WERI-Rb-1 (cell line): Measurements from ENCODE around the gene BRI3BP.

ENCODE experiments used
- DNase-seq: peaks from one replicate; pipeline ENCODE4 v3.0.0-alpha.2; 2020
- H3K27ac ChIP-seq: fragments of 250-450 bp; sonication (Bioruptor Pico); 2 replicates; pipeline ENCODE4 v1.5.1; 2020; ENCODE audit warnings: mild to moderate bottlenecking, moderate library complexity
- H3K27me3 ChIP-seq: fragments of 250-450 bp; sonication (Bioruptor Pico); 2 replicates; pipeline ENCODE4 v1.5.1; 2021; ENCODE audit warnings: mild to moderate bottlenecking, low read depth, moderate library complexity; ENCODE audit not compliant: insufficient read depth, severe bottlenecking
- H3K36me3 ChIP-seq: fragments of 250-450 bp; sonication (Bioruptor Pico); 2 replicates; pipeline ENCODE4 v1.5.1; 2020; ENCODE audit warnings: mild to moderate bottlenecking, moderate library complexity
- H3K4me3 ChIP-seq: 2 replicates; pipeline ENCODE4 v1.5.1; 2011; ENCODE audit warnings: low read depth, mild to moderate bottlenecking, control low read depth, low read length
- H3K9me3 ChIP-seq: fragments of 250-450 bp; sonication (Bioruptor Pico); 2 replicates; pipeline ENCODE4 v1.5.1; 2021; ENCODE audit warnings: mild to moderate bottlenecking, moderate library complexity; ENCODE audit not compliant: severe bottlenecking
- TF ChIP-seq, protein P1 (sequence below): IDR thresholded peaks from 2 replicates; pipeline ENCODE4 v1.5.1; 2011; ENCODE audit warnings: low read depth, mild to moderate bottlenecking, control low read depth, inconsistent platforms, low read length

Gene BRI3BP

DNA sequence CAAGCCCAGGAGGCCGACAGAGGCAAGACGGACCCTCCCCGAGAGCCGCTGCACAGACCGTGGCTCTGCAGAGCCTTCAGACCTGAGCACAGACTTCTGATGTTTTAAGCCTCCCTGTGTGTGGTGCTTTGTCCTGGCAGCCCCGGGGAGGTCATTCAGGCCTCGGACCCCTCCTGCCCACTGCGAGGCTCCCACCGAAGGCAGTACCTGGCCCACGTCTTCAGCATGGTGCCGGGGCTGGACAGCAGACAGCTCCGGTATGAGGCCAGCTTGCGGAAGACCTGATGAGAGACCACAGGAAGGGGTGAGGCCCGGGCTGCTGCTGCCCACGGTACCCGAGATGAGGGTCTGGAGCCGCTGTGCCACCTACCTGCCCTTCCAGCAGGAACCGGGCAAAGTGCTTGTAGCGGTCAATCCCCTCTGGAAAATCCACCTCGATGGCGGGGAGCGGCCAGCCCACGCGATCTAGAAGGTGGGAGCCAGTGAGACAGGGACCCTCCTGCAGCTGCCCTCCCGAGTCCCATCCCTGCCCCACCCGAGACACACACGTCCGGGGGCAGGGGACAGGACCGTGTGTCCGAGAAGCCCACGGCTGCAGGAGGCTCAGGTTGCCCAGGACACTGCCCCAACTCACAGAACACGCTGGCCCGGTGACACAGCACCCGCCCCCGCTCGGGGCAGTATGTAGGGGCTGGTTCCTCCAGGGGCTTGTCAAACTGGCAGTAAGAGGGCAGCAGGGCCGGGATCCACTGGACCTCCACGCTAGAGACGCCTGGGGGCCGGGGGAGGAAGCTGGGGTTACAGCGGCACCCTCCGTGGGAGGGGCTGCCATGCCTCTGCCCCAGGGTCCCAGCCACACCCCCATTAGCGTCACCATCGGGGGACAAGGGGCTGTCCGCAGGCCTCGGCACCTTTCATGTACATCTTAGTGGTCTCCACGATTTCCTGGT lies 43.4 kb upstream of the BRI3BP start:
- no peaks in the 10 kb centered on the region for H3K27me3 ChIP-seq
- no peak overlapping the region for H3K4me3 ChIP-seq
- no peaks in the 10 kb centered on the region for H3K9me3 ChIP-seq
- peaks cover 20% of the 10 kb centered on the region for H3K36me3 ChIP-seq
- no peak for DNase-seq
- TF ChIP-seq, protein P1, sequence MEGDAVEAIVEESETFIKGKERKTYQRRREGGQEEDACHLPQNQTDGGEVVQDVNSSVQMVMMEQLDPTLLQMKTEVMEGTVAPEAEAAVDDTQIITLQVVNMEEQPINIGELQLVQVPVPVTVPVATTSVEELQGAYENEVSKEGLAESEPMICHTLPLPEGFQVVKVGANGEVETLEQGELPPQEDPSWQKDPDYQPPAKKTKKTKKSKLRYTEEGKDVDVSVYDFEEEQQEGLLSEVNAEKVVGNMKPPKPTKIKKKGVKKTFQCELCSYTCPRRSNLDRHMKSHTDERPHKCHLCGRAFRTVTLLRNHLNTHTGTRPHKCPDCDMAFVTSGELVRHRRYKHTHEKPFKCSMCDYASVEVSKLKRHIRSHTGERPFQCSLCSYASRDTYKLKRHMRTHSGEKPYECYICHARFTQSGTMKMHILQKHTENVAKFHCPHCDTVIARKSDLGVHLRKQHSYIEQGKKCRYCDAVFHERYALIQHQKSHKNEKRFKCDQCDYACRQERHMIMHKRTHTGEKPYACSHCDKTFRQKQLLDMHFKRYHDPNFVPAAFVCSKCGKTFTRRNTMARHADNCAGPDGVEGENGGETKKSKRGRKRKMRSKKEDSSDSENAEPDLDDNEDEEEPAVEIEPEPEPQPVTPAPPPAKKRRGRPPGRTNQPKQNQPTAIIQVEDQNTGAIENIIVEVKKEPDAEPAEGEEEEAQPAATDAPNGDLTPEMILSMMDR = no peak
- H3K27ac ChIP-seq = no peak overlapping the region

DNA sequence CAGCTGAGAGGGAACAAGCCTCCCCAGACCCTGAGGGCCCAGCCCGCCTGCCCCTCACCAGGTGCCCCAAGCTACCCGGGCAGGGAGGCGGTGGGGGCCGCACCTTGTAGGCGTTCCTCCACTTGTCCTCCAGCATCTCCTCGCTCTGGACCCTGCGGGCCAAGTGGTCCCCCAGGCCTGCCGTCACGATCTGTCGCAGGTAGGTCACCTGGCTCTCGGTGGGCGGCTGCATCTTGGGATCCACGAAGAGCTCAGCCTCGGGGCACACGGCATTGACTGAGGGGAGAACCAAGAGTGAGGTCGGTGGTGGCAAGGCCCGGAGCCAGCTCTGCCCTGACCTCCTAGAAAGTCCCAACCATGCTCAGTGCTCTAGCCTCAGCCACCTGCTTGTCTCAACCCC lies 41.1 kb upstream of the BRI3BP start:
- Histone ChIP-seq H3K36me3 (peaks cover 24% of the 10 kb centered on the region), H3K4me3 (no peak overlapping the region), H3K27ac (no peak overlapping the region), H3K27me3 (no peaks in the 10 kb centered on the region), H3K9me3 (no peaks in the 10 kb centered on the region)
- no peak for DNase-seq
- TF ChIP-seq, protein P1 = no peak

DNA sequence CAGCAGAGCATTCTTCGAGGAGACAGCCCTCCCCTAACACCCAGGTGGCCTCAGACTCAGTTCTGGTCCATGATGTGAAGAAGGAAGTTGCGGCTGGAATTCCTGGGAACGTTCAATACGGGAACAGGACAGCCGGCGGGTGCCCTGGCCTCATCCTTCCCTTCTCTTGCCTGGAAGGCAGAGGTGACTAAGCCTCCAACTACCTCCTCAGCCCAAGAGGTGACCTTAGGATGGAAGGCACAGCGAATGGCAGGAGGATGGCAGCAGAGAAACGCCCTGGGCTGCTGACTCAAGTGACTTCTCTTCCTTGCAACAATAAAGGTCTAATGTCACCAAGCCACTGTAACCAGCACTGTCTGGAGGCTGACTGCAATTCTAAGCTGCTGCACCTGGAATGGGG lies 40.6 kb upstream of the BRI3BP start:
- Histone ChIP-seq H3K4me3 (no peak overlapping the region), H3K9me3 (no peaks in the 10 kb centered on the region), H3K27ac (no peak overlapping the region), H3K36me3 (peaks cover 24% of the 10 kb centered on the region), H3K27me3 (no peaks in the 10 kb centered on the region)
- no peak for DNase-seq
- TF ChIP-seq, protein P1 = no peak

DNA sequence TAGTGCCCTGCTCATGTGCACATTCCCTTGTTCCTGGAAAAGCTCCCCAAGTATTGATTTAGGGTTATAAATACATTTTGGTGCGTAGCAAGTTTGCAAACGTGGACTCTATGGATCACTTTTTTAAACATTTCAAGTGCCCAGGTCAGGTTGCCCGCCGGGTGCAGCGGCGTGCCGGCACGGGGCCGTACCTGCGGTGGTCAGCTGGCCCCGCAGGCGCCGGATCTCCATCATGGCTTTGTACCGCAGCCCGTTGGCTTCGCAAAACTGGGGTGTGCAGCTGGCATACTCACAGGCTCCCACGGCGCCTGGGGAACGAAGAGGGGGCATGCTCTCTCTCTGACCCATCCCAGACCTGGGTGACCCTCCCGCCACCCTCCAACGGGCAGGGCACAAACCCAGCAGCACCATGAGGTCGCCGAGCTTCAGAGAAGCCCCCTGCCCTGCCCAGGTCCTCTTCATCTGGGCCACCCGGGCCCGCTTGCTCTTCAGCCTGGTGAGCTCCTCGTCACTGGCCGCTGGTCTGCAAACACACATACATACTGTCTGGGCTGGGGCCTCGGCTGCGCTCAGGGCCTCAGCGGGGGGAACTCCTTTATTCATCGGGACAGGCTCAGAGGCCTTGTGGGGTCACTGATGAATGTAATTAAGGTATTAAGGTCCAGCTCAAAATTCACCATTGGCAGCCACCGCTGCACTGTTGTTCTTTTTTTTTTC lies 39.6 kb upstream of the BRI3BP start:
- Histone ChIP-seq H3K4me3 (no peak overlapping the region), H3K9me3 (no peaks in the 10 kb centered on the region), H3K27ac (no peak overlapping the region), H3K27me3 (no peaks in the 10 kb centered on the region), H3K36me3 (peaks cover 24% of the 10 kb centered on the region)
- TF ChIP-seq, protein P1 = no peak
- DNase-seq = no peak

DNA sequence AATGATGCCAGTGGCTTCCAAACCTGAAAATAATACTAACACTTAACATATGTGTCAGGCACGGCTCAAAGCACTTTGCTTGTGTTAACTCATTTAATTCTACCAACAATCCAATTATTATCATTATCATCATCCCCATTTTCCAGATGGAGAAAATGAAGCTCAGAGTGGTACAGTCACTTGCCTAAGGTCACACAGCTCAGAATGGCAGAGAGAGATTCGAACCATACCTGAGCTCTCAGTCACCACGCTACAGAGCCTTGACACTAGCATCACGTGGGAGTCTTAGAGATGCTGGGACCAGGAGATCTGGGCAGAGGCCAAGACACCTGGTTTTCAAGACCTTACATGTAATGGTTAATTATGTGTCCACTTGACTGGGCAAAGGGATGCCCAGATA lies 38.7 kb upstream of the BRI3BP start:
- no peak overlapping the region for H3K27ac ChIP-seq
- DNase-seq = no peak
- H3K36me3 ChIP-seq = peaks cover 20% of the 10 kb centered on the region
- H3K4me3 ChIP-seq = no peak overlapping the region
- no peaks in the 10 kb centered on the region for H3K27me3 ChIP-seq
- TF ChIP-seq, protein P1 = no peak
- no peaks in the 10 kb centered on the region for H3K9me3 ChIP-seq
